Metanephros (tissue), 1 donor: ENCODE results near the gene ZNF608. TPM values are rescaled to one million over a fixed set of nuclear protein-coding genes. Genes with fewer than 3 reads are reported as not detected.

ENCODE experiments used
- total RNA-seq: library from RNA; depleted of rRNA; stranded (reverse); fragments of >200 nt; gene quantifications from one replicate; pipeline ENCODE4 v1.2.3, GENCODE V29; 2014

ZNF608 gene, protein sequence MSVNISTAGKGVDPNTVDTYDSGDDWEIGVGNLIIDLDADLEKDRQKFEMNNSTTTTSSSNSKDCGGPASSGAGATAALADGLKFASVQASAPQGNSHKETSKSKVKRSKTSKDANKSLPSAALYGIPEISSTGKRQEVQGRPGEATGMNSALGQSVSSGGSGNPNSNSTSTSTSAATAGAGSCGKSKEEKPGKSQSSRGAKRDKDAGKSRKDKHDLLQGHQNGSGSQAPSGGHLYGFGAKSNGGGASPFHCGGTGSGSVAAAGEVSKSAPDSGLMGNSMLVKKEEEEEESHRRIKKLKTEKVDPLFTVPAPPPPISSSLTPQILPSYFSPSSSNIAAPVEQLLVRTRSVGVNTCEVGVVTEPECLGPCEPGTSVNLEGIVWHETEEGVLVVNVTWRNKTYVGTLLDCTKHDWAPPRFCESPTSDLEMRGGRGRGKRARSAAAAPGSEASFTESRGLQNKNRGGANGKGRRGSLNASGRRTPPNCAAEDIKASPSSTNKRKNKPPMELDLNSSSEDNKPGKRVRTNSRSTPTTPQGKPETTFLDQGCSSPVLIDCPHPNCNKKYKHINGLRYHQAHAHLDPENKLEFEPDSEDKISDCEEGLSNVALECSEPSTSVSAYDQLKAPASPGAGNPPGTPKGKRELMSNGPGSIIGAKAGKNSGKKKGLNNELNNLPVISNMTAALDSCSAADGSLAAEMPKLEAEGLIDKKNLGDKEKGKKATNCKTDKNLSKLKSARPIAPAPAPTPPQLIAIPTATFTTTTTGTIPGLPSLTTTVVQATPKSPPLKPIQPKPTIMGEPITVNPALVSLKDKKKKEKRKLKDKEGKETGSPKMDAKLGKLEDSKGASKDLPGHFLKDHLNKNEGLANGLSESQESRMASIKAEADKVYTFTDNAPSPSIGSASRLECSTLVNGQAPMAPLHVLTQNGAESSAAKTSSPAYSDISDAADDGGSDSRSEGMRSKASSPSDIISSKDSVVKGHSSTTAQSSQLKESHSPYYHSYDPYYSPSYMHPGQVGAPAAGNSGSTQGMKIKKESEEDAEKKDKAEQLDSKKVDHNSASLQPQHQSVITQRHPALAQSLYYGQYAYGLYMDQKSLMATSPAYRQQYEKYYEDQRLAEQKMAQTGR (N-terminal part only)
- 46.4 TPM for total RNA-seq

DNA sequence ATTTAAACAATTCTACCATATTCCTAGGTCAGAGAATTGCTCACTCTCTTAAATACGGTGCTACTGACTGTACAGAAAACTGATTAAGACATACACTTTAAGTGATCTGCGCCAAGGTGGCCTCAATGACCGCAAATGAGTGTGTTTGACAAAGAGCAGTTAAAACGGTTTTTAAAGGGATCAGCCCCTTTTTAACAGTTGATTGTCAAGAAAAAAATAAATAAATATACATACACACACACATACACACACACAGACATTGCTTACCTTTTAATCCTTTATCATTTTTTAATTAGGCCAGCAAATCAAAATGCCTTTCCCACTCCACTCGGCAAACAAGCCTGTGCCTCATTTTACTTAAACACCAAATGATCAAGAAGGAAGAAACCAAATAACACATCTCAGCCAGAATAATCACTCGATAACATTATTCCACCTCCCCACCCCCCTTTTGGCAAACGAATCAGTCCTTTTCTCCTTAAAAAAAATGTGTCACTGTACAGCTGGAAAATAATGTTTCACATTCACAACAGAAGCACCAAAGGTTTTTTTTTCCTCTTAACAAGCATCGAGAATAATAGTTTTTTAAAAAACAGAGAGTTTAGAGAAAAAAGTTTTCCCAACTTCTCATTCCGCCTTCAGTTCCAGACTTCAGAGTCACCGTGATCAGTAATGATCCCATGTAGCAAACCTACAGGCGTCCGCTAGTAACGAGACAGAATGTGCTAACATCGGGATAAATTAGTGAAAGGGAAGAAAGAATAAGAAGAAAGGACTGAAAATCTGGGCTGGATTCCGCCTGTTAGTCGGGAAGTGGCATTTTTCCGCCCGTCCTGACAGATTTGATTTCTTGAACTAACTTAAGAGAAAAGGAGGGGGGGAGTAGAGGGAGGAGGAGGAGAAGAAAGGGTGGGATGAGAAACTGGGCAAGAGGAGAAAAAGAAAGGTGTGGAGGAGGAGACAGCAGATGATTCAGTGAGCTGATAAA is at the start of gene ZNF608:
ZNF608 (minus strand) TSS at position 712 of the 988 bp plus-strand sequence. CDS start 1,650 bp downstream, outside the sequence.

